OCI-LY1 (cell line): Measurements from ENCODE around the gene VN1R5.

Experiments
- H2AFZ ChIP-seq: fragments of 200-600 bp; sonication (generic), shearing (Covaris generic); 2 replicates; pipeline ENCODE4 v1.6.0; 2014; ENCODE audit warnings: antibody characterized with exemption, mild to moderate bottlenecking, low read length
- H3F3A ChIP-seq: fragments of 200-600 bp; sonication (generic), shearing (Covaris generic); 2 replicates; pipeline ENCODE4 v1.6.0; 2014; ENCODE audit warnings: mild to moderate bottlenecking, antibody characterized with exemption, low read length, moderate library complexity; ENCODE audit not compliant: insufficient read depth
- H3K27ac ChIP-seq: fragments of 200-600 bp; sonication (generic); 2 replicates; pipeline ENCODE4 v1.5.1; 2014; ENCODE audit warnings: low read length, mixed run types, mild to moderate bottlenecking, low read depth; ENCODE audit not compliant: poor library complexity, severe bottlenecking
- H3K27me3 ChIP-seq: fragments of 200-600 bp; sonication (generic); 2 replicates; pipeline ENCODE4 v1.6.0; 2014; ENCODE audit warnings: antibody characterized with exemption, mild to moderate bottlenecking, low read length, moderate library complexity; ENCODE audit not compliant: insufficient read depth
- H3K36me3 ChIP-seq: fragments of 200-600 bp; sonication (generic); 2 replicates; pipeline ENCODE4 v1.6.1; 2014; ENCODE audit warnings: mild to moderate bottlenecking, antibody characterized with exemption, low read length, moderate library complexity, mixed read lengths; ENCODE audit not compliant: insufficient read depth
- H3K4me1 ChIP-seq: fragments of 200-600 bp; sonication (generic); 2 replicates; pipeline ENCODE4 v1.5.1; 2014; ENCODE audit warnings: mild to moderate bottlenecking, low read length, moderate library complexity; ENCODE audit not compliant: insufficient read depth, severe bottlenecking
- H3K4me2 ChIP-seq: fragments of 200-600 bp; sonication (generic), shearing (Covaris generic); 2 replicates; pipeline ENCODE4 v1.6.1; 2014; ENCODE audit warnings: low read length
- H3K4me3 ChIP-seq: fragments of 200-600 bp; sonication (generic); 2 replicates; pipeline ENCODE4 v1.5.1; 2014; ENCODE audit warnings: low read length, low read depth, mild to moderate bottlenecking, mixed read lengths; ENCODE audit not compliant: poor library complexity, severe bottlenecking
- H3K79me2 ChIP-seq: fragments of 200-600 bp; shearing (Covaris generic); 2 replicates; pipeline ENCODE4 v1.6.1; 2016; ENCODE audit warnings: mixed run types, low read length, mixed read lengths; ENCODE audit not compliant: insufficient read depth
- H3K9ac ChIP-seq: fragments of 200-600 bp; sonication (generic), shearing (Covaris generic); 2 replicates; pipeline ENCODE4 v1.6.1; 2014; ENCODE audit warnings: mild to moderate bottlenecking, low read length, mixed read lengths
- H3K9me2 ChIP-seq: fragments of 200-600 bp; sonication (generic), shearing (Covaris generic); 2 replicates; pipeline ENCODE4 v1.6.1; 2014; ENCODE audit warnings: low read depth, mild to moderate bottlenecking, low read length, mixed read lengths
- H3K9me3 ChIP-seq: fragments of 200-600 bp; shearing (Covaris generic); 2 replicates; pipeline ENCODE4 v1.6.1; 2014; ENCODE audit warnings: low read length, mixed read lengths
- H4K20me1 ChIP-seq: fragments of 200-600 bp; sonication (generic), shearing (Covaris generic); 2 replicates; pipeline ENCODE4 v1.6.0; 2016; ENCODE audit warnings: mild to moderate bottlenecking, low read length; ENCODE audit not compliant: insufficient read depth
- CTCF ChIP-seq: fragments of 200-600 bp; sonication (generic), shearing (Covaris generic); IDR thresholded peaks from 2 replicates; pipeline ENCODE4 v1.5.1; 2017; ENCODE audit warnings: mild to moderate bottlenecking, antibody characterized with exemption, low read length, moderate library complexity, mixed read lengths
- EZH2 ChIP-seq: fragments of 200-600 bp; sonication (generic), shearing (Covaris generic); IDR thresholded peaks from 2 replicates; pipeline ENCODE4 v1.8.0; 2017; ENCODE audit warnings: borderline replicate concordance, mixed run types, mild to moderate bottlenecking, antibody characterized with exemption, low read length, moderate library complexity, mixed read lengths

The VN1R5 gene

DNA sequence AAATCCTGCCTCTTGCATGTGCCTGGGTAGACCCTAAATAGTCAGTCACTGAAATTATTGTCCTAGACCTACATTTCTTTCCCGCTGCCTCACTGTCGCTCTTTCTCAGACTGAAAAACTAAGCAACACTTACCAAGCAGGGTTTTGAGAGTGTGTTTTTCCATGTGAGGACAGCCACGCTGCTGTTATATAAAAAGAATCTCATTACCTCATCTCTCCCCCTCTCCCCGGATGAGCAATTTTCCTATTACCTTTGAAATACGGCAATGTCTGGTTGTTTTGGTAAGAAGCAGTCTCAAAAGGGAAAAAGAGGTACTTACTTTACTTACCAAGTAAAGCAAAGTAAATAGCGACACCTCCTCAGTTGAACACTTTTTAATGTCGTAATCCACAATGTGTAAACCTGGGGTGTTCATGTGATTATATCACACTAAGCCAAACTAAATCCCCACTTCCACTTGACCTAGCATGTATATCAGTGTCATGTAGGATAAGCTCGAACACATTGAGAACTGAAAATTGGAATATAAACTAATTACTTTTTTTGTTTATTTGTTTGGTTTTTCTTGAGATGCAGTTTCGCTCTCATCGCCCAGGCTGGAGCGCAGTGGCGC lies 12.2 kb upstream of the VN1R5 start:
- Histone ChIP-seq H3K4me3 (no peak overlapping the region), H3K9me2 (no peaks in the 10 kb centered on the region; the same call in 1 of the 2 replicates), H3K27ac (no peak overlapping the region), H3K27me3 (no peaks in the 10 kb centered on the region), H2AFZ (no peak overlapping the region), H3K4me2 (no peak overlapping the region), H3K36me3 (no peaks in the 10 kb centered on the region), H3K9ac (no peak overlapping the region), H3K79me2 (no peaks in the 10 kb centered on the region), H3K9me3 (no peaks in the 10 kb centered on the region), H3K4me1 (no peaks in the 10 kb centered on the region), H4K20me1 (no peaks in the 10 kb centered on the region), H3F3A (no peaks in the 10 kb centered on the region)
- TF ChIP-seq EZH2: no peak
- no peak for TF ChIP-seq CTCF

DNA sequence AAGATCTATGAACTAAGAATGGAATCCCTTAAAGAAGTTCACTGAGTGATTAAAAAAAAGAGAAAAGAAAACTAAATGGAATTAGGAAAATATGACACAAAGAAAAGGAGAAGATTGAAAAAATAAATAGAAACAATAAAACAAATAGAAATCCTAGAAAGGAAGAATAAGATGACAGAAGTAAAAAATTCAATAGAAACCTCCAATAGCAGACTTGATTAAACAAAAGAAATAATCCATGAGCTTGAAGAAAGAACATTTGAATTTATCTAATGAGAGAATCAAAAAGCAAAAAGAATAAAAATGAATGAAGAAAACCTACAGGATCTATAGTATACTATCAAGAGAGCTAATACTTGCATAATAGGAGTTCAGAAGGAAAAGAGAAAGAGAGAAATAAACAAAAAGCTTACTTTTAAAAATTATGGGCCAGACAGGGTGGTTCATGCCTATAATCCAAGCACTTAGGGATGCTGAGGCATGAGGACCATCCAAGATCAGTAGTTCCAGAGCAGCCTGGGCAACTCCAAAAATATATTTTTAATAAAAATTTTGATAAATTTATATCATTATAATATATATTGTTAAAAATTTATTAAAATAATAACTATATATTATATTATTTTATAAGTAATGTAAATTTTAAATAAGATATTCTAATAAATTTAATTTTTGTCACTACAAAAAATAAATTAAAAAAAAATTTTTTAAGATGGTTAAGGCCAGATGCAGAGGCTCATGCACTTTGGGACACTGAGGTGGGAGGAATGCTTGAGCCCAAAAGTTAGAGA lies 9.4 kb upstream of the VN1R5 start:
- H3K79me2 ChIP-seq: no peaks in the 10 kb centered on the region
- H3K27me3 ChIP-seq: no peaks in the 10 kb centered on the region
- H3K36me3 ChIP-seq: no peaks in the 10 kb centered on the region
- H2AFZ ChIP-seq: no peak overlapping the region
- no peaks in the 10 kb centered on the region for H3K9me3 ChIP-seq
- no peaks in the 10 kb centered on the region for H3K4me1 ChIP-seq
- H3F3A ChIP-seq: no peaks in the 10 kb centered on the region
- no peaks in the 10 kb centered on the region for H4K20me1 ChIP-seq
- no peak overlapping the region for H3K4me2 ChIP-seq
- H3K9ac ChIP-seq: no peak overlapping the region
- no peak overlapping the region for H3K27ac ChIP-seq
- no peak overlapping the region for H3K4me3 ChIP-seq
- H3K9me2 ChIP-seq: no peaks in the 10 kb centered on the region; the same call in 1 of the 2 replicates
- TF ChIP-seq EZH2 (no peak), CTCF (no peak)

GRCh38 chr1:247247568-247247967 lies 8.3 kb upstream of the VN1R5 start:
- no peaks in the 10 kb centered on the region for H3F3A ChIP-seq
- H4K20me1 ChIP-seq: no peaks in the 10 kb centered on the region
- no peak overlapping the region for H3K4me3 ChIP-seq
- H3K9me2 ChIP-seq: no peaks in the 10 kb centered on the region; the same call in 1 of the 2 replicates
- H3K27me3 ChIP-seq: no peaks in the 10 kb centered on the region
- TF ChIP-seq EZH2: no peak
- no peak for TF ChIP-seq CTCF
- no peak overlapping the region for H3K4me2 ChIP-seq
- H3K9me3 ChIP-seq: no peaks in the 10 kb centered on the region
- no peak overlapping the region for H3K27ac ChIP-seq
- no peak overlapping the region for H3K9ac ChIP-seq
- no peaks in the 10 kb centered on the region for H3K79me2 ChIP-seq
- no peaks in the 10 kb centered on the region for H3K4me1 ChIP-seq
- no peaks in the 10 kb centered on the region for H3K36me3 ChIP-seq
- no peak overlapping the region for H2AFZ ChIP-seq
